ENCODE results near the gene GRIK3.
"Not testable (repeated sequence)": the region's sequence is repeated elsewhere in the genome, so short reads cannot be mapped to it uniquely, and the experiment has no call there.

GRIK3 gene

GRCh38 chr1:36772647-36773495, 261.4 kb downstream of the GRIK3 start:
- no peak overlapping the region for H3K4me3 ChIP-seq (ENCODE audit: low read depth, low read length)
- TF ChIP-seq CTCF (IDR thresholded peaks at IDR 0.05; ENCODE audit: low read depth, low read length, missing control alignments): no peak
- DNase-seq (ENCODE audit: low read depth): no peak
- in situ Hi-C loops (cut with HindIII; ENCODE audit: low sequenced_read_pairs): no loop called here

- in situ Hi-C loops (cut with HindIII; ENCODE audit: low sequenced_read_pairs): no loop called here
- TF ChIP-seq CTCF (IDR thresholded peaks at IDR 0.05; ENCODE audit: low read depth, low read length, missing control alignments): no peak
- no peak for DNase-seq (ENCODE audit: low read depth)
- no peak overlapping the region for H3K4me3 ChIP-seq (ENCODE audit: low read depth, low read length)
Measured at GRCh38 chr1:36771660-36772284, 262.5 kb downstream of the GRIK3 start.

- no peak overlapping the region for H3K4me3 ChIP-seq (ENCODE audit: low read depth, low read length)
- no peak for DNase-seq (ENCODE audit: low read depth)
- in situ Hi-C loops (cut with HindIII; ENCODE audit: low sequenced_read_pairs): no loop called here
- no peak for TF ChIP-seq CTCF (IDR thresholded peaks at IDR 0.05; ENCODE audit: low read depth, low read length, missing control alignments)
Measured at GRCh38 chr1:36771240-36771639, 263.1 kb downstream of the GRIK3 start.

GRCh38 chr1:36769886-36770830, 264.2 kb downstream of the GRIK3 start:
- H3K4me3 ChIP-seq (ENCODE audit: low read depth, low read length): no peak overlapping the region
- DNase-seq (ENCODE audit: low read depth): no peak
- in situ Hi-C loops (cut with HindIII; ENCODE audit: low sequenced_read_pairs): no loop called here
- TF ChIP-seq CTCF (IDR thresholded peaks at IDR 0.05; ENCODE audit: low read depth, low read length, missing control alignments): no peak

GRCh38 chr1:36768486-36769178, 265.7 kb downstream of the GRIK3 start:
- in situ Hi-C loops (cut with HindIII; ENCODE audit: low sequenced_read_pairs): no loop called here
- DNase-seq (ENCODE audit: low read depth): no peak
- H3K4me3 ChIP-seq (ENCODE audit: low read depth, low read length): no peak overlapping the region
- TF ChIP-seq CTCF (IDR thresholded peaks at IDR 0.05; ENCODE audit: low read depth, low read length, missing control alignments): no peak

GRCh38 chr1:36767429-36767828, 266.9 kb downstream of the GRIK3 start:
- H3K4me3 ChIP-seq (ENCODE audit: low read depth, low read length); DNase-seq (ENCODE audit: low read depth); in situ Hi-C loops (cut with HindIII; ENCODE audit: low sequenced_read_pairs): not testable (repeated sequence)

All from astrocyte of the cerebellum (primary cell).